ENCODE measurements around the gene GGT6.

GRCh38 chr17:4582691-4583090 lies 22.3 kb upstream of the GGT6 start:
- no peak for TF ChIP-seq EZH2 (IDR thresholded peaks at IDR 0.05; ENCODE audit: low read depth)
- TF ChIP-seq CTCF (conservative IDR thresholded peaks at IDR 0.05), result no peak
